NCI-H187 (cell line): ENCODE measurements around the gene PARD3B.

ENCODE experiments used
- DNase-seq, 2 experiments: peaks; one replicate each; lab custom pipeline; 2025; lab: John Stamatoyannopoulos, UW

The PARD3B gene

DNA sequence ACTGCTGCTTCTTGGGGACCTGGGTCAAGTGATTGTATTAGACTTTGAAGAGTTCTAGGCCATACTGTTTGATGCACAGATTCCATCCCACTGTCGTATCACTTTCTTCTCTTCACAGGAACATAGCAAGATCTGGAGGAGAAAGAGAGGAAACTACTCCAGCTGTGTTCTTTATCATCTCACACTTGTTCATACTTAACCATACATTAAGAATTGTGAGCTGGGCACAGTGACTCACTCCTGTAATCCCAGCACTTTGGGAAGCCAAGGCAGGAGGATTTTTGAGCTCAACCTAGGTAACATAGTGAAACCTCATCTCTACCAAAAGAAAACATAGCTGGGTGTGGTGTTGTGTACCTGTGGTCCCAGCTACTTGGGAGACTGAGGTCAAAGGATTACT lies 111.7 kb downstream of the PARD3B start:
- no peak for DNase-seq

GRCh38 chr2:204662956-204663355 lies 117.7 kb downstream of the PARD3B start:
- DNase-seq: no peak

DNA sequence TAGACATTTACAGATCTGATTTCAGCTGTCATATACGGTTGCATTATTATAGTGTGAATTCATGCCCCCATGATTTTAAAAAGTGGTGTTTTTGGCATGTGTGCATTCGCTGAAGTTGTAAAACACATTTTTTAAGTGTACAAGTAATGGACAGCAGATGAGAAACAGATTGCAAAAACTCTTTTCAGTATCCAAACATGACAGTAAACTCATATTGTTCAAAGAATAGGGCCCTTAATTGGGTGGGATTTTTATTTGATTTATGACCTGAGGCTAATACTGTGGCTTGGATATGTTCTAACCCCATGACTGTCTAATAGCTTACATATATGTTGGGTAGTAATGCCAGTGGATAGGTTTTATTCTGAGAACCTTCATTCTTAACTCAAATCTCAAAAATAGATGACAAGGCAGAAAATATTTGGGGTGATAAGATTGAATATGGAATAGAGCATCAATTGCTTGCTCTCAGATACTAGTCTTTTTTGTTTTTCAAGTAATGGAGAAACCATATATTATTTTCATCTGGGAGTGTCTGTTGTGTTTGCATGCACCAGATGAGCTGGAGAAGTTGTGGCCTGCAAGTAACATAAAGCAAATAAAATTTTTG lies 118.6 kb downstream of the PARD3B start:
- no peak for DNase-seq

GRCh38 chr2:204664708-204665121 lies 119.4 kb downstream of the PARD3B start:
- DNase-seq: no peak

GRCh38 chr2:204665207-204665606 lies 119.9 kb downstream of the PARD3B start:
- DNase-seq: no peak

GRCh38 chr2:204665771-204666170 lies 120.5 kb downstream of the PARD3B start:
- no peak for DNase-seq

DNA sequence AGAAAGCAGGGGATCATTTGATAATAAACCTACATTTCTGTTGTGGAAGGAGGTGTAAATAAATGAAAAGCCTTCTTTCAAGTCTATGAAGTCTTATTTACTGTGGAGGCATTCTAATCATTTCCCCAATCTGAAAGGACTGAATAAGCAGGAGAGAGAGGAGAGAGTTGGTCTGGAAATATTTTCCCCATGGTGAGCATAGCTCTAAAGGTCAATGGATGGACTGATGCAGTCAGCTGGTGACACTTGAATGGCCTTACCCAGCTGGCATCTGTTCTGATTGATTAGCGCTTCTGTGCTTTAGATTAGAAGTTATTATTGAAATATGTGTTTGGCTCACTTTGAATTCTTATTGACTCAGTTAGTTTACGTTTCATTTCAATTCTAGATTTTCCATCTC lies 122.7 kb downstream of the PARD3B start:
- no peak for DNase-seq

DNA sequence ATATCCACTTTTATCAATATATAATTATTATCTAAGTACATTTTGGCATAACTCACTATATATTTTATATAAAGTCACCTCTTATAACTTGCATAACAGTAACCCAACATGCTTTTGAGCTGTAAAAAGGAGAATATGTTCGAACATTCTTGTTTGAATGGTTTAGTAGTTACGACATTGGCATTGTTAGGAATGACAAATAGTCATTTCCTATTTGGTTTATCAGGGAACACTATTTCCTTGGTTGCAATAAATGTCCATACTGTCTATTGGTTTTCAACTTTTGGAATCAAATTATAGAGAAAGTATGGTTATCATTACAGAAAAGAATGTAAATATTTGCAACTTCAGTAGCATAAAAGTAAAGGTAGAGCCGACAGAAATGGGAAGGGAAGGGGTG lies 124.1 kb downstream of the PARD3B start:
- no peak for DNase-seq

DNA sequence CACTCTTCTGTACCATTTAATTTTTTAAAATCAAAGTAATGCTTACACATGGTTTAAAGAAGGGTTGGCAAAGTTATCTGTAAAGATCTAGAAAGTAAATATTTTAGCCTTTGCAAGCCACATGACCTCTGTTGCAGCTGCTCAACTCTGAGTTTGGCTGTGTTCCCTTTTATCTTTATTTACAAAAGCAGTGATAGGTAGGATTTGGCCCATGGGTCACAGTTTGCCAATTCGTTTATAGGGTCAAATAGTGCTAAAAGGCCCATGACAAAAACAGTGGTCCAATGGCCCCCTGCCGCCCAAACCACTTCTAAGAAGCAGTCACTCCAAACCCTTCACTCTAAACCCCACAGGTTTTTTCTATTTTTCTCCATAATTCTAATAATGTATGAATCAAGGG lies 124.8 kb downstream of the PARD3B start:
- no peak for DNase-seq

- no peak for DNase-seq
Measured at GRCh38 chr2:204670756-204671155, 125.5 kb downstream of the PARD3B start.

- no peak for DNase-seq
Measured at GRCh38 chr2:204672772-204673171, 127.5 kb downstream of the PARD3B start.

DNA sequence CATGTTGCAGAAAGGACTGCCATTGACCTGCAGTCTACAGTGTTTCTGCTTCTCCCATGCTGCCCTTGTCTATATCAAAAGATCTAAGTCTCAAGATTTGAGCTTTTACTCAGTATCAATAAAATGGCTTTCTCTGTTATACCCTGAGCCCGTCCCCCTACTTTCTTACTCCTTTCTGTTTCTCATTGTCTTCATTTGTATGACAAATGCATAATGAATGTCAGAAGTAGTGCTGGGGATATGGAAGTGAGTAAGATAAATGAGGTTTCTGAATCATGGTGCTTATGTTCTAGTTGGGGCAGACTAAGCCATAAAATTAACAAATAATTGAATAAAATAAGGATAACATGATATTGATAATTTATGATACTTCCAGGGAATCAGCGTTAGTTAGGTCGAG lies 128.6 kb downstream of the PARD3B start:
- no peak for DNase-seq

DNA sequence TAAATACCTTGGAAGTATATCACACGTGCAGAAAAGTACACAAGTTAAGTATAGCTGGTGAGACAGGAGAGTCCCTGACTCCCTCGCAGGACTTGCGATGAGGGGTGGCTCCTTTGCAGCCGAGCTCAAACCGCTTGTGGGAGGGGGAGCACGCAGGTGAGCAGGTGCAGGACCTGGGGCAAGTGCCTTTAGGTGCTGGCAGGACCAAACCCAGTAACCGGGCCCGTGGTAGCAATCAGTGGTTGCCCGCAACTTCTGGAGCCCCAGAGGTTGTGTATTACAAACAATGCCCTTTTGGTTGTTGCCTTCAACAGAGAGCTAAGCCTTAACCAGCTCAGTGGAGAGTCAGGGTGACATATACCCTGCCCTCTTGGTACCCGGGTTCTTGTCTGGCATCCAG lies 132.8 kb downstream of the PARD3B start:
- no peak for DNase-seq

- no peak for DNase-seq
Measured at GRCh38 chr2:204680576-204680975, 135.3 kb downstream of the PARD3B start.

DNA sequence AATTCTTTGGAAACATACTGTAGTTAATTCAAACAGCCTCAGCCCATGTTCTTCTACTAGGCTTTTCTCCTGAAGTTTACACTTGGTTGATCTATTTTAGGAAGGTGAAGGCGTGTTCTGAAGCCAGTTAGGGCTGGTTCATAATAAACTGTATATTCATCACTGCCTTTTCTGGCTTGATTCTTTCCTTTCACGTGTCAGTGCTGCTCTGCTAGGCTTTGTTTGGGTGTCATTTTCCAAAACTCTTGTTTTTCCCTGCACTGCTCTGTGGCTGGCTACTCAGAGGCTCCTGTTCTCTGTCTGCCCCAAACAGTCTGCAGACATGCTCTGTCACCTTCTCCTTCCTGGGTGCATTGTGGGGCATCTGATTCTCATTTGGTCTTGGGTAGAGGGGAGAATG lies 136.1 kb downstream of the PARD3B start:
- no peak for DNase-seq

DNA sequence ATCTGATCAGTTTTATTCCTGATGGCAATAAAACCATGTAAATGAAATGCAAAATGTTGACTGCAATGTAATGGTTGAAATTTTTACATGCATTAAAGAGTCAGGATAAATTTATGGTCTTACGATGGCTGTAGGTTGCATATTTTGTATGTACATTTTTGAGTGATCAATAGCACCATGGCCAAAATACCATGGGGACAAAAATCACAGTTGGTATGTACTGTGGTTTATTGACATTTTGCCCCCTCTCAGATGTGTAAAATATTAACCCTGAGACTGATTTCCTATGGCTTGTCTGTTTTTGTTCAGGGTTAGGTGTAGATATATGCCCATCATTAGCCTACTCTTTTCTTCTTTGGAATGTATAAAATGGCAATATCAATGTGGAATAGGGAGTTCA lies 138.1 kb downstream of the PARD3B start:
- DNase-seq: no peak

DNA sequence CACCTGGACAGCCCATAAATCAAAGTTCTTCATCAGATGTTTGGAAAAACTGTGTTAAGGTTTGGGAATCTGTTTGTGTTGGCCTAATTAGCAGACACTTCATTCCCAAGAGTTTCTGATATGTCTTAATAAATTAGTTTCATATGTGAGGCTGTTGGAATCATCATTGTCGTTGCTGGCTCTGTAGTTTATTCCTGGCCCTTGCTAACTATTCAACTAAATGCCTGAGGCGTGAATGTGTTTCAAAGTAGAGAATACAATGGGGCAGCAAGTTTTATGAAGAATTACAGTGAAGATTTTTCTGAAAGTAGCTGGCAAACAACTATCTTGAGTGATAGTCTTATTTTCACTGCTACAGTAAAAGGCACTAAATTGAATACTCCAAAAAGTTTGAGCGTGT lies 141.1 kb downstream of the PARD3B start:
- no peak for DNase-seq

DNA sequence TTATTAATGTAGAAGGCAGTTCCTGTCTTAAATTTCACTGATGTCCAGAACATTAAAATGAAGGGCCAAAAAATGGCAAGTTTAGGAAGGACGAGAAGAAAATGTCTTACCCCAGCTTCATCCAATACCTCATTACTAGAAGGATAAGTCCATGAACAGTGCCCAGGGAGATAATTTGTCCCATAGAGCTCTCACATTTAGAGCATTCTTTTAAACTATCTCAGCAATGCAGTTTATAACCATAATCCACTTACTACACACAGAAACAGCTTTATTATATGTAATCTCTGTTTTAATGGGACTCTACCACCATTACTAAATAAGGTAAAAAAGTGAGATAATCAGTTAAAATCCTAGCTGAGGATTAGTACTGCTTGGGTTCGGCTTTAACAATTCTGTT lies 142.5 kb downstream of the PARD3B start:
- DNase-seq: no peak

DNA sequence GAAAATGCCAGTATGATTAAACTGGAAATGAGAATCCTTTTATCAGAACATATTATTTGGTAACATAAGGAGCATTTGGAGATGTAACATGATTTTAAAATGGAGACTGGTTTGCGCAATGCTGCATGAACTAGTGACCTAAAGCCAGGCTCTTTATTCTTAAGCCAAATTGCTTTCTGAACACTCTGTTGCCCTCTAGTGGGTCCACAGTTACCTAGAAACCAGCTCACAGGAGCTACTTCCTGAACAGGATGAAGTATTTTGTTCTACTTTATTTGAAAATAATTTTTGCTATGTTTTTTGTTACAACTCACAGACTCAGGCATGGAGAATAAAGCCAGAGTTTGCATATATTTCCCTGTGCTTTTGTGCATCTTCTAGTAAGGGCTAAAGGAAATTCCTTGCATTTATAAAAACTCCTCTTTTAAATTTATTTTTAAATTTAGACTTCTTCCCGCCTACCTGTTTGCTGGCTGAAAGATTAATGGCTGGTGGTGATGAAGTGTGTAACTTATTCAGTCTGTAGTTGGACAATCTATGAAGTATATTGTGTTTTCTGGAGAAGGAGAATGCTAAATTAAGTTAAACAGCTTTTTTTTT lies 146.7 kb downstream of the PARD3B start:
- no peak for DNase-seq

DNA sequence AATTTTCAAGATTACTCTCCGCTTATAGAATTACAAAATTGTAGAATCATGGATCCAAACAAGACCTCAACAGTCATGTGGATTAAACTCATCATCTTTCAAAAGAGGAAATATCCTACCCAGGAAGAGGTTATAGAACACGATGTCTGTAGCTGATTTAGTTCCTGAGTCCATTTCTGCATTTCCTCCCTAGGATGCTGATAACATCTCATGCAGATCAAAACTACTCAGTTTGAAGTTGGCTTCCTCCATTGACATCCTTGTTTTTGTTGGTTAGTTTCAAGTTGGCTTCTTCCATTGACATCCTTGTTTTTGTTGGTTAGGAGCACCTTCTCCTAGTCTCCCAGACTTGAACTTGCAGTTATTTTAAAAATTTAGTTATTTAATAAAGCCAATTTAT lies 147.5 kb downstream of the PARD3B start:
- DNase-seq: no peak

DNA sequence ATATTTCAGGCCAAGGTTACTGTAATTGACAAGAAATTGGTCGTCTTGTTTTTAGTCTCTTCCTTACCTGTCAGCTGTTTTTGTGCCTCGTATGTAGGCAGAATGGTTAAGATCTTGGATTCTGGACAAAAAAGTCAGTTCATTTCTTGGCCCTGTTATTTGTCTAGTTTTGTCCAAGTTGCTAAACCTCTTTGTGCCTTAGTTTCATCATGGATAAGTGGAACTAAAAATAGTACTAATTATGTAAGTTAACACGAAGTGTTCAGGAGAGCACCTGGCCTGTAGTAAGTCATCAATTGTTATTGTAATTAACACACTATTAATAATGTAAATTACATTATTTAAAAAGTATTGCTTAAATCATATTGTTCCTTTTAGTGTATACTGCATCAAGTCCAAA lies 148.0 kb downstream of the PARD3B start:
- DNase-seq: no peak

- no peak for DNase-seq
Measured at GRCh38 chr2:204695506-204695905, 150.2 kb downstream of the PARD3B start.

DNA sequence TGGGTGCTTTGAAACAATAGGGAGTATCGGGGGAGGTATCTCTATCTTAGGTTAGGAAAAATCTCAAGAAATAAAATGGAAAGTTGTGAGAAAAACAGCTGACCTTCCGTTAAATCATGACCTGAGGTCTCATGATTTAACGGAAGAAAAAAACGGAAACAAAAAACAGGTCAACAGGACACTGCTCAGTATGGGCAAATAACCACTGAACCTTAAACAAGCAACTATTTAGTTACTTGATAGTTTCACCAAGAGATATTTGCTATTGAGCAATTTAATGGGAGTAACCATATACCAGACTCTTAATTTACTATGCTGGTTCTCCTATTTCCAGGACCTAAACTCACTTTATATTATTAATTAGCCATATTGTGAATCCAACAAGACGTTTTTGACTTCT lies 150.8 kb downstream of the PARD3B start:
- no peak for DNase-seq

DNA sequence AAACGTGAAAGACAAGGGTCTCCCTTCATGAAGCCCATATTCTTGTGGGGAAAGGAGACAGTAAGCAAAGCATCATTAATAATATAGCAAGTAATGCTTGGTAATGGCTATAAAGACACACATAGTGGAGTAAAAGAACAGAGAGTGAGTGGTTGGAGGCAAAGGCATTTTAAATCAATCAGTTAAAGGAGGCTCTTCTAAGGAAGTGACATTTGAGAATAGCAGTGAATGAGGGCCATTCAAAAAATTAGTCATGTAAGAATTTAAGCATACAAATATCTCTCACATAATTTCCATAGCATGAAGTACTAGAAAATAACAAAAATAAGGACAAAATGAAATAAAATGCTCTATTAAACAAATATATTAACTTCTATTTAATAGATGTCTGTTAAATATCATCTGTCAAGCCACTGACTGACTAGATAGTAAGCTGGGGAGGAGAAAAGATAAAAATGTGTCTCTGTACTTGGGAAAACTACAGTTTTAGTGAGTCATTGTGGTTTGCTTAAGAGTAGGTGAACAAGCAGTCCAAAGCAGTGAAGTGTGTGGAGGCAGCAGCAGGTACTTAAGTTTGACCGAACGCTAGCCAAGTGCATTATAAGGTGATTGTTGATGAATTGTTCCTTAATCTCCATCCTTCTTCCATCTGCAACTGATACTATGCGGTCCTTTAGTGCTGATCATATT lies 160.1 kb downstream of the PARD3B start:
- no peak for DNase-seq
